Left ventricle myocardium inferior (tissue), 1 donor: ENCODE results near the gene TGIF2LX. TPM values are rescaled to one million over a fixed set of nuclear protein-coding genes. Genes with fewer than 3 reads are reported as not detected.
"Not testable (repeated sequence)": the region's sequence is repeated elsewhere in the genome, so short reads cannot be mapped to it uniquely, and the experiment has no call there.

Experiments
- DNase-seq: peaks from one replicate; pipeline ENCODE4 v3.0.0-alpha.2; 2020
- H3K27ac ChIP-seq: fragments of 200-600 bp; replicated peaks from 2 replicates; pipeline ENCODE4 v1.8.0; 2021
- H3K27me3 ChIP-seq: fragments of 200-600 bp; 2 replicates; pipeline ENCODE4 v1.8.0; 2021; ENCODE audit warnings: low read depth
- H3K36me3 ChIP-seq: fragments of 200-600 bp; 2 replicates; pipeline ENCODE4 v1.8.0; 2021
- H3K4me1 ChIP-seq: fragments of 200-600 bp; 2 replicates; pipeline ENCODE4 v1.8.0; 2021
- H3K4me3 ChIP-seq: fragments of 200-600 bp; 2 replicates; pipeline ENCODE4 v1.8.0; 2021; ENCODE audit warnings: mild to moderate bottlenecking, moderate library complexity
- H3K9me3 ChIP-seq: fragments of 200-600 bp; replicated peaks from 2 replicates; pipeline ENCODE4 v1.8.0; 2021
- intact Hi-C: fragments of 100-400 bp; cut with micrococcal nuclease; formaldehyde crosslinking; loops from one replicate; pipeline ENCODE4 v1.11.0; 2022
- long read RNA-seq: library from polyadenylated mRNA; unstranded; transcript quantifications from one replicate; pipeline ENCODE4 v2.0.0, GENCODE V29; 2021
- total RNA-seq: library from RNA; stranded (reverse); fragmentation: NEBNext Ultra II Directional; extraction: Animal tissue kit (Norgen Biotek cat#: 25700); gene quantifications from one replicate; pipeline ENCODE4 v1.2.1, GENCODE V29; 2021
- donor health status: DM: no; HTN: yes; CAD: no; lungs with severe emphysema.

Gene TGIF2LX
- total RNA-seq: not detected
- long read RNA-seq: 0 reads

DNA sequence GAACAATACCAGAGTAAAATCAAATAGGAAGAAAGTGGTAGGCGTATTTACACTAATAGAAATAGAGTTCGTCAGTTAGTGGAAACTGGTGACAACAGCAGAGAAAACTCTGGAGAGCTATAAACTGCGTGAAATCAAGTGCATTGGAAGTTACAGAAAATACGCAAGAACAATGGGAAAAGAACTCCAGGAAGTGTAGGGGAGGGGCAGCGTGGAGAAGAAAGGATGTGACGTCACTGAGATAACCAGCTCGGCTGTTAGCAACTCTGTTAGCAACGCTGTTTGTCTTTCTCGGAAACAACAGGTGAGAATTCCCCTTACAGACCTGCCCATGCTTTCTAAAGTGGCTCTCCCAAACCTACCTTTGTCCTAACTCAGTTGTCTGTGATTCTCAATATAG lies at the start of gene TGIF2LX:
Gene TGIF2LX (plus strand): TSS at position 244 of the 400 bp plus-strand sequence. CDS start 178 bp downstream, outside the sequence.
- intact Hi-C loops, H3K27ac ChIP-seq: not testable (repeated sequence)

DNA sequence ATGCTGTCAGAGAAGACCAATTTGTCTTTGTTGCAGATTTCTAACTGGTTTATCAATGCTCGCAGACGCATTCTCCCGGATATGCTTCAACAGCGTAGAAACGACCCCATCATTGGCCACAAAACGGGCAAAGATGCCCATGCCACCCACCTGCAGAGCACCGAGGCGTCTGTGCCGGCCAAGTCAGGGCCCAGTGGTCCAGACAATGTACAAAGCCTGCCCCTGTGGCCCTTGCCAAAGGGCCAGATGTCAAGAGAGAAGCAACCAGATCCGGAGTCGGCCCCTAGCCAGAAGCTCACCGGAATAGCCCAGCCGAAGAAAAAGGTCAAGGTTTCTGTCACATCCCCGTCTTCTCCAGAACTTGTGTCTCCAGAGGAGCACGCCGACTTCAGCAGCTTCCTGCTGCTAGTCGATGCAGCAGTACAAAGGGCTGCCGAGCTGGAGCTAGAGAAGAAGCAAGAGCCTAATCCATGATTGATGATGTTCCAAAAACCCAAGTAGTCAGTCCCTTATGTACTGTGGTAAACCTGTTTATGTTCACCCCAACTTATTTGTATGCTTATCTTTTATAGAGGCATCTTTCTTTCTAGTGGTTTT lies 728 bp downstream of the TGIF2LX start:
- H3K27me3 ChIP-seq, H3K9me3 ChIP-seq, H3K4me3 ChIP-seq, intact Hi-C loops, H3K27ac ChIP-seq, H3K36me3 ChIP-seq, DNase-seq, H3K4me1 ChIP-seq: not testable (repeated sequence)

More for the DNA sequence above, at the start of gene TGIF2LX:
- H3K4me3 ChIP-seq, H3K36me3 ChIP-seq, H3K27me3 ChIP-seq, DNase-seq, H3K4me1 ChIP-seq, H3K9me3 ChIP-seq: not testable (repeated sequence)

DNA sequence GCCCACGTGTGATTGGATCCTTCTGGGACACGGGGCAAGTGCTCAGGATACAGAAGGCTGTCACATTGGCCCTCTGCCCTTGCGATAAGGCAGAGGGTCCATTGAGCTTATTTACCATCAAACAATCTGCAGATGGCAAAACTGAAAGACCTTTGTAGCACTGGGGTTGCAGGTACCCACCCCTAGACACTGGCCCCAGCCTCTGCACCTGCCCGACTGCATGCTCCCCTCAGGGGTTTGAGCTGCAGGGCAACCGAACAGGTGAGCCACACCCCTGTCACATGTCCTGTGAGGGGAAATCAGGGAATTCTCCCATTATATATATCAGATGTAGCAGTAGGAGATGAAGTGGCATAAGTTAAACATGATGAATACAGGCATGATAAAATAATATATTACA lies 21.4 kb downstream of the TGIF2LX start:
- H3K4me1 ChIP-seq, intact Hi-C loops, H3K27me3 ChIP-seq, DNase-seq, H3K4me3 ChIP-seq, H3K36me3 ChIP-seq, H3K27ac ChIP-seq, H3K9me3 ChIP-seq: not testable (repeated sequence)

DNA sequence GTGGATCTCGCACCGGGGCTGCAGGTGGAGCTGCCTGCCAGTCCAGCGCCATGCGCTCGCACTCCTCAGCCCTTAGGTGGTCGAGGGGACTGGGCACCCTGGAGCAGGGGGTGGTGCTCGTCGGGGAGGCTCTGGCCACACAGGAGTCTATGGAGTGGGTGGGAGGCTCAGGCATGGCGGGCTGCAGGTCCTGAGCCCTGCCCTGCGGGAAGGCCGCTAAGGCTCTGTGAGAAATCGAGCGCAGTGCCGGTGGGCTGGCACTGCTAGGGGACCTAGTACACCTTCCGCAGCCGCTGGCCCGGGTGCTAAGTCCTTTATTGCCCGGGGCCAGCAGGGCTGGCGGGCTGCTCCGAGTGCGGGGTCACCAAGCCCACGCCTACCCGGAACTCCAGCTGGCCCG lies 43.9 kb downstream of the TGIF2LX start:
- H3K9me3 ChIP-seq, H3K27ac ChIP-seq, intact Hi-C loops, H3K27me3 ChIP-seq, H3K36me3 ChIP-seq, H3K4me3 ChIP-seq, DNase-seq, H3K4me1 ChIP-seq: not testable (repeated sequence)
